Measurements from ENCODE around the gene SAP30. TPM values are rescaled to one million over a fixed set of nuclear protein-coding genes. Genes with fewer than 3 reads are reported as not detected.

Gene SAP30
- total and polyA plus RNA-seq, 10 of the 15 experiments (the other 5 are each of a cell fraction or from before 2014, with no cell fraction given), result 5.0 to 56.9 (median 23.6) TPM

- TF ChIP-seq LARP7 (IDR thresholded peaks at IDR 0.05) (peak; percentile 92), KDM1A (IDR thresholded peaks at IDR 0.05; ENCODE audit: borderline replicate concordance) (no peak), RAD21 (IDR thresholded peaks at IDR 0.05; ENCODE audit: insufficient read depth, low read depth, low read length) (no peak), SP1 (IDR thresholded peaks at IDR 0.05; ENCODE audit: low read depth, low read length) (peak; percentile 95), ATF7 (IDR thresholded peaks at IDR 0.05; ENCODE audit: low read depth) (no peak), REST (IDR thresholded peaks at IDR 0.05; ENCODE audit: low read depth, low read length) (no peak), NKRF (conservative IDR thresholded peaks at IDR 0.05) (peak; percentile 100), CEBPB (IDR thresholded peaks at IDR 0.05; ENCODE audit: borderline replicate concordance in 1 of 2, low read depth in 2 of 2, low read length in 2 of 2) (no peak; a peak in 1 of 4 replicates), SUPT20H (IDR thresholded peaks at IDR 0.05; ENCODE audit: borderline replicate concordance, control insufficient read depth, low read depth, low read length) (no peak), RFX5 (IDR thresholded peaks at IDR 0.05; ENCODE audit: low read depth, low read length) (peak; percentile 75; the same call in 1 of the 2 replicates), CHD2 (IDR thresholded peaks at IDR 0.05; ENCODE audit: borderline replicate concordance, low read depth, low read length) (peak; percentile 90), FOS (IDR thresholded peaks at IDR 0.05; ENCODE audit: borderline replicate concordance, extremely low read depth, insufficient read length) (peak; percentile 64), SMC3 (IDR thresholded peaks at IDR 0.05; ENCODE audit: borderline replicate concordance, low read length) (no peak), NR2C2 (IDR thresholded peaks at IDR 0.05; ENCODE audit: borderline replicate concordance, control insufficient read depth, insufficient read length, low read depth) (no peak), POLR2AphosphoS2 (IDR thresholded peaks at IDR 0.05; ENCODE audit: low read depth, low read length) (peak; percentile 85; the same call in 1 of the 2 replicates), CEBPZ (IDR thresholded peaks at IDR 0.05; ENCODE audit: low read depth, low read length) (no peak), IKZF2 (IDR thresholded peaks at IDR 0.05) (0 out of 4 replicates have a peak, but pooled peaks of 1 of the 2 experiments have one; percentile 30), CBFB (IDR thresholded peaks at IDR 0.05; ENCODE audit: low read depth) (peak; percentile 60; the same call in 1 of the 2 replicates), RBBP5 (conservative IDR thresholded peaks at IDR 0.05) (no peak), TBL1XR1 (IDR thresholded peaks at IDR 0.05; ENCODE audit: low read depth, low read length) (no peak), EP300 (IDR thresholded peaks at IDR 0.05; ENCODE audit: borderline replicate concordance in 1 of 2, control insufficient read depth in 1 of 2, low read depth in 2 of 2, low read length in 2 of 2) (no peak; a peak in 1 of 4 replicates)
Observed at GRCh38 chr4:173334085-173334890, 36.5 kb upstream of the SAP30 start, which contains the start of gene HMGB2 (continued).
